ACC112 (cell line): Measurements from ENCODE around the gene AATF.

Source experiments
- H2AFZ ChIP-seq: fragments of 200-600 bp; sonication (generic); one replicate; pipeline ENCODE4 v1.6.0; 2017; ENCODE audit warnings: antibody characterized with exemption, low read length; ENCODE audit not compliant: unreplicated experiment
- H3K27ac ChIP-seq: fragments of 200-600 bp; sonication (generic); 2 replicates; pipeline ENCODE4 v1.5.1; 2014; ENCODE audit warnings: low read depth, mild to moderate bottlenecking, antibody characterized with exemption, low read length, moderate library complexity
- H3K27me3 ChIP-seq: fragments of 200-600 bp; sonication (generic); 2 replicates; pipeline ENCODE4 v1.6.1; 2014; ENCODE audit warnings: mild to moderate bottlenecking, antibody characterized with exemption, low read length, moderate library complexity, mixed read lengths; ENCODE audit not compliant: insufficient read depth
- H3K36me3 ChIP-seq: fragments of 200-600 bp; sonication (generic); 2 replicates; pipeline ENCODE4 v1.6.1; 2016; ENCODE audit warnings: mild to moderate bottlenecking, antibody characterized with exemption, low read length, moderate library complexity, mixed read lengths; ENCODE audit not compliant: insufficient read depth
- H3K4me1 ChIP-seq: fragments of 200-600 bp; sonication (generic); one replicate; pipeline ENCODE4 v1.6.1; 2016; ENCODE audit warnings: low read length, mixed read lengths; ENCODE audit not compliant: insufficient read depth, unreplicated experiment, control insufficient read depth
- H3K4me3 ChIP-seq: fragments of 200-600 bp; sonication (generic); 2 replicates; pipeline ENCODE4 v1.5.1; 2014; ENCODE audit warnings: mild to moderate bottlenecking, low read depth, low read length
- H3K79me2 ChIP-seq: fragments of 200-600 bp; sonication (generic); one replicate; pipeline ENCODE4 v1.6.0; 2016; ENCODE audit warnings: low read length; ENCODE audit not compliant: control insufficient read depth, unreplicated experiment, insufficient read depth

AATF gene

GRCh38 chr17:36972186-36972700 lies 23.5 kb downstream of the AATF start:
- H3K36me3 ChIP-seq = no peaks in the 10 kb centered on the region
- no peaks in the 10 kb centered on the region for H3K4me1 ChIP-seq
- H3K27me3 ChIP-seq = no peaks in the 10 kb centered on the region
- H3K4me3 ChIP-seq = no peak overlapping the region
- H3K27ac ChIP-seq = no peak overlapping the region
- no peaks in the 10 kb centered on the region for H3K79me2 ChIP-seq
- H2AFZ ChIP-seq = no peak overlapping the region

GRCh38 chr17:36972905-36973304 lies 24.2 kb downstream of the AATF start:
- H2AFZ ChIP-seq = no peak overlapping the region
- H3K27ac ChIP-seq = no peak overlapping the region
- H3K4me1 ChIP-seq = no peaks in the 10 kb centered on the region
- H3K4me3 ChIP-seq = no peak overlapping the region
- no peaks in the 10 kb centered on the region for H3K79me2 ChIP-seq
- no peaks in the 10 kb centered on the region for H3K27me3 ChIP-seq
- H3K36me3 ChIP-seq = no peaks in the 10 kb centered on the region

- Histone ChIP-seq H3K4me1 (peaks cover 18% of the 10 kb centered on the region), H3K27ac (no peak overlapping the region), H3K36me3 (no peaks in the 10 kb centered on the region), H3K4me3 (no peak overlapping the region), H3K27me3 (no peaks in the 10 kb centered on the region), H3K79me2 (peaks cover 5% of the 10 kb centered on the region), H2AFZ (no peak overlapping the region)
Observed at GRCh38 chr17:36975922-36976515, 27.3 kb downstream of the AATF start.

- Histone ChIP-seq H3K27ac (no peak overlapping the region), H3K36me3 (no peaks in the 10 kb centered on the region), H3K79me2 (peaks cover 5% of the 10 kb centered on the region)
Observed at GRCh38 chr17:36977066-36977465, 28.3 kb downstream of the AATF start.

GRCh38 chr17:36977568-36977967 lies 28.8 kb downstream of the AATF start:
- no peak overlapping the region for H3K27ac ChIP-seq
- no peak overlapping the region for H2AFZ ChIP-seq
- H3K27me3 ChIP-seq = no peaks in the 10 kb centered on the region
- H3K4me3 ChIP-seq = no peak overlapping the region
- H3K79me2 ChIP-seq = peaks cover 5% of the 10 kb centered on the region
- H3K4me1 ChIP-seq = peaks cover 18% of the 10 kb centered on the region
- no peaks in the 10 kb centered on the region for H3K36me3 ChIP-seq

More at GRCh38 chr17:36977066-36977465, 28.3 kb downstream of the AATF start:
- no peak overlapping the region for H2AFZ ChIP-seq
- H3K4me3 ChIP-seq = no peak overlapping the region
- peaks cover 18% of the 10 kb centered on the region for H3K4me1 ChIP-seq
- H3K27me3 ChIP-seq = no peaks in the 10 kb centered on the region

- Histone ChIP-seq H3K4me1 (peaks cover 18% of the 10 kb centered on the region), H3K79me2 (peaks cover 5% of the 10 kb centered on the region), H2AFZ (no peak overlapping the region), H3K4me3 (no peak overlapping the region), H3K27me3 (no peaks in the 10 kb centered on the region), H3K36me3 (no peaks in the 10 kb centered on the region), H3K27ac (no peak overlapping the region)
Observed at GRCh38 chr17:36978810-36979564, 30.2 kb downstream of the AATF start.

GRCh38 chr17:36979565-36979941 lies 30.8 kb downstream of the AATF start:
- Histone ChIP-seq H3K4me3 (no peak overlapping the region), H3K27me3 (no peaks in the 10 kb centered on the region), H3K36me3 (no peaks in the 10 kb centered on the region), H3K4me1 (peaks cover 18% of the 10 kb centered on the region), H3K27ac (no peak overlapping the region), H2AFZ (no peak overlapping the region), H3K79me2 (peaks cover 5% of the 10 kb centered on the region)

GRCh38 chr17:36980280-36980761 lies 31.6 kb downstream of the AATF start:
- H2AFZ ChIP-seq = no peak overlapping the region
- H3K4me3 ChIP-seq = no peak overlapping the region; the same call in 1 of the 2 replicates
- no peaks in the 10 kb centered on the region for H3K27me3 ChIP-seq
- peaks cover 5% of the 10 kb centered on the region for H3K79me2 ChIP-seq
- no peaks in the 10 kb centered on the region for H3K36me3 ChIP-seq
- H3K27ac ChIP-seq = peak overlapping the region; percentile 4; the same call in 1 of the 2 replicates
- peaks cover 18% of the 10 kb centered on the region for H3K4me1 ChIP-seq

GRCh38 chr17:36983618-36984017 lies 34.9 kb downstream of the AATF start:
- peaks cover 4% of the 10 kb centered on the region; the same call in 1 of the 2 replicates for H3K36me3 ChIP-seq
- no peak overlapping the region for H3K27ac ChIP-seq
- H3K4me1 ChIP-seq = peaks cover 18% of the 10 kb centered on the region
- H3K27me3 ChIP-seq = no peaks in the 10 kb centered on the region
- no peak overlapping the region for H2AFZ ChIP-seq
- H3K4me3 ChIP-seq = no peak overlapping the region
- H3K79me2 ChIP-seq = peaks cover 5% of the 10 kb centered on the region

GRCh38 chr17:36989173-36989572 lies 40.4 kb downstream of the AATF start:
- Histone ChIP-seq H3K79me2 (no peaks in the 10 kb centered on the region), H3K27ac (no peak overlapping the region), H3K4me1 (no peaks in the 10 kb centered on the region), H3K4me3 (no peak overlapping the region), H3K36me3 (peaks cover 17% of the 10 kb centered on the region), H3K27me3 (no peaks in the 10 kb centered on the region), H2AFZ (no peak overlapping the region)

- H3K79me2 ChIP-seq = no peaks in the 10 kb centered on the region
- H3K27me3 ChIP-seq = no peaks in the 10 kb centered on the region
- no peaks in the 10 kb centered on the region for H3K4me1 ChIP-seq
- peaks cover 40% of the 10 kb centered on the region for H3K36me3 ChIP-seq
- no peak overlapping the region for H3K4me3 ChIP-seq
- no peak overlapping the region for H2AFZ ChIP-seq
- H3K27ac ChIP-seq = no peak overlapping the region
Observed at GRCh38 chr17:36992701-36993100, 43.9 kb downstream of the AATF start.
